22Rv1 (cell line): Measurements from ENCODE around the gene SOHLH2.

Experiments used
- H3K27ac ChIP-seq: fragments of 450-650 bp; 2 replicates; pipeline ENCODE4 v1.5.1; 2017
- CTCF ChIP-seq: fragments of 450-650 bp; IDR thresholded peaks from 2 replicates; pipeline ENCODE4 v1.5.1; 2017; ENCODE audit warnings: mild to moderate bottlenecking
- ZFX ChIP-seq: fragments of 450-650 bp; IDR thresholded peaks from 2 replicates; pipeline ENCODE4 v1.6.1; 2017; ENCODE audit warnings: antibody characterized with exemption, borderline replicate concordance

SOHLH2 gene

GRCh38 chr13:36214163-36214921 lies at the start of gene SOHLH2:
Gene SOHLH2, minus strand, starts transcription at chr13:36214556. Its CDS starts 30 bp downstream, at chr13:36214526.
- no peak within 1 kb of the TSS for H3K27ac ChIP-seq
- TF ChIP-seq CTCF, result peak; percentile 10; the same call in 1 of the 2 replicates
- no peak for TF ChIP-seq ZFX

- no peak for TF ChIP-seq CTCF
- no peak overlapping the region for H3K27ac ChIP-seq
These were observed 47.6 kb upstream of the SOHLH2 start for GRCh38 chr13:36261976-36262375.

- H3K27ac ChIP-seq, result no peak overlapping the region
- no peak for TF ChIP-seq ZFX
- no peak for TF ChIP-seq CTCF
These were observed 46.7 kb upstream of the SOHLH2 start for GRCh38 chr13:36261011-36261410.

GRCh38 chr13:36259361-36260137 lies 45.2 kb upstream of the SOHLH2 start:
- TF ChIP-seq CTCF (no peak), ZFX (no peak)
- no peak overlapping the region for H3K27ac ChIP-seq

- TF ChIP-seq ZFX, result no peak
- no peak for TF ChIP-seq CTCF
- H3K27ac ChIP-seq, result no peak overlapping the region
These were observed 44.5 kb upstream of the SOHLH2 start for GRCh38 chr13:36258831-36259230.

GRCh38 chr13:36251526-36251925 lies 37.2 kb upstream of the SOHLH2 start:
- TF ChIP-seq CTCF (no peak), ZFX (no peak)
- H3K27ac ChIP-seq, result no peak overlapping the region

- H3K27ac ChIP-seq, result no peak overlapping the region
- TF ChIP-seq CTCF, result no peak
- no peak for TF ChIP-seq ZFX
These were observed 36.7 kb upstream of the SOHLH2 start for GRCh38 chr13:36251017-36251416.
